Fibroblast of mammary gland (primary cell): ENCODE results near the gene SCAPER.
"Not testable (repeated sequence)": the region's sequence is repeated elsewhere in the genome, so short reads cannot be mapped to it uniquely, and the experiment has no call there.

ENCODE experiments used
- DNase-seq: peaks from one replicate; pipeline ENCODE4 v3.0.0-alpha.2; 2010; ENCODE audit warnings: low read depth
- H3K4me3 ChIP-seq: 2 replicates; pipeline ENCODE4 v1.5.1; 2011; ENCODE audit warnings: low read depth, mild to moderate bottlenecking, low read length, moderate library complexity; ENCODE audit not compliant: control insufficient read depth
- TF ChIP-seq, protein P1 (sequence below): conservative IDR thresholded peaks from 2 replicates; pipeline ENCODE4 v1.5.1; 2011; ENCODE audit warnings: low read depth, low read length, inconsistent platforms; ENCODE audit not compliant: control insufficient read depth, insufficient read depth

The SCAPER gene

DNA sequence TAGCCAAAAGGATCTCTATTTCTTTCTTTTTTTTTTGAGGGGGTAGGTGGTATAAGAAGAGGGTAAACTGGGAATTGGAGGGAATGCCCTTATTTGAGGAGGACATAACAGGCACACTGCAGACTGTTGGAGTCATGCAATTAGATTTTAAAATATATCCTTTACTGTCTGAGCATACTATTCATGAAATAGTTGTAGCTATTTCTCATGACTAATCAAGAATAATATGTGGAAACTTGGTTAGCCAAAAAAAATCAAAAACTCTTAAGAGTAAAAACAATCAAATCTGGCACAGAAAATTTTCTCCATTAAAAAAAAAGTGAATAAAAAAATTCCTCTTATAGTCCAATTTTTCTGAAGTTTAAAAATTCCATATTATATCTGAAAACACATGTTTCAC lies 174.9 kb downstream of the SCAPER start:
- no peak overlapping the region for H3K4me3 ChIP-seq
- peak; percentile 1 for DNase-seq
- TF ChIP-seq, protein P1, sequence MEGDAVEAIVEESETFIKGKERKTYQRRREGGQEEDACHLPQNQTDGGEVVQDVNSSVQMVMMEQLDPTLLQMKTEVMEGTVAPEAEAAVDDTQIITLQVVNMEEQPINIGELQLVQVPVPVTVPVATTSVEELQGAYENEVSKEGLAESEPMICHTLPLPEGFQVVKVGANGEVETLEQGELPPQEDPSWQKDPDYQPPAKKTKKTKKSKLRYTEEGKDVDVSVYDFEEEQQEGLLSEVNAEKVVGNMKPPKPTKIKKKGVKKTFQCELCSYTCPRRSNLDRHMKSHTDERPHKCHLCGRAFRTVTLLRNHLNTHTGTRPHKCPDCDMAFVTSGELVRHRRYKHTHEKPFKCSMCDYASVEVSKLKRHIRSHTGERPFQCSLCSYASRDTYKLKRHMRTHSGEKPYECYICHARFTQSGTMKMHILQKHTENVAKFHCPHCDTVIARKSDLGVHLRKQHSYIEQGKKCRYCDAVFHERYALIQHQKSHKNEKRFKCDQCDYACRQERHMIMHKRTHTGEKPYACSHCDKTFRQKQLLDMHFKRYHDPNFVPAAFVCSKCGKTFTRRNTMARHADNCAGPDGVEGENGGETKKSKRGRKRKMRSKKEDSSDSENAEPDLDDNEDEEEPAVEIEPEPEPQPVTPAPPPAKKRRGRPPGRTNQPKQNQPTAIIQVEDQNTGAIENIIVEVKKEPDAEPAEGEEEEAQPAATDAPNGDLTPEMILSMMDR: no peak

DNA sequence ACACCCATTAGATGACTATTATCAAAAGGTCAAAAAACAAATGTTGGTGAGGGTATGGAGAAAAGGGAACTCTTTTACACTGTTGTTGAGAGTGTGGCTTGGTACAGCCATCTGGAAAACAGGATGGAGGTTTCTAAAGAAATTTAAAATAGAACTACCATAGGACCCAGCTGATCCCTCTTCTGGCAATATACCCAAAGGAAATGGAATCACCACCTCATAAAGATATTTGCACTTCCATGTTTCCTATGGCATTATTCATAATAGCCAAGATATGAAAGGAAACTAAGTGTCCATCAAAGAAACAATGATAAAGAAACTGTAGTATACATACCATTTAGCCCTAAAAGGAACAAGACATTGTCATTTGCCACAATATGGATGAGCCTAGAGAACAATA lies 186.3 kb downstream of the SCAPER start:
- TF ChIP-seq, protein P1: no peak
- H3K4me3 ChIP-seq: no peak overlapping the region
- DNase-seq: no peak

DNA sequence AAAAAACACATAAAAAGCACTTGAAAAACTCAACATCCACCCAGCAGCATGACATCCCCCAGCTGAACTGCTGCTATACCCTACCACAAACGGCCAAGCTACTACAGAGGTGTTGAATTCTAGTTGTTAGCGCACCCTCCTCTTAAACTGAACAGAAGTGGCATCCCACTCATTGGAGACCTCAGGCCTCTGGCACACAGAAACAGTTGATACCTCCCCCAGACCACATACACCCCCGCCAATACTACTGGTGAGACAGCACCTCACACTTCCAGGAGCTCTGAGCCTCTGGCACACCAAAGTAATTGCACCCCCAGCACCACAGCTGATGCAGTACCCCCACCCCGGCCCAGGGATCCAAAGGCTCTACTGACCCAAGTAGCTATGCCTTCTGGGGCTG lies 190.2 kb downstream of the SCAPER start:
- TF ChIP-seq, protein P1: no peak
- DNase-seq: no peak

DNA sequence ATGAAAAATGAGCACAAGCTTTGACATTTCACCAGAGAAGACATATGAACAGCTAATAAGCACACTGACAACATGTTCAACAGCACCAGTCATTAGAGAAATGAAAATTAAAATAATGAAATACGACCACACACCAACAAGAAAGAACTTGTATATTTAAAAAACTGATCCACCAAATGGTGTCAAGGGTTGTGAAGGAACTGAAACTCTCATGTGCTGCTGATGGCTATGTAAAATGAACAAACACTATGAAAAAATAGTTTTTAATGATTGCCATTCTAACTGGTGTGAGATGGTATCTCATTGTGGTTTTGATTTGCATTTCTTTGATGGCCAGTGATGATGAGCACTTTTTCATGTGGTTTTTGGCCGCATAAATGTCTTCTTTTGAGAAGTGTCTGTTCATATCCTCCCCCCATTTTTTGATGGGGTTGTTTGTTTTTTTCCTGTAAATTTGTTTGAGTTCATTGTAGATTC lies 193.8 kb downstream of the SCAPER start:
- no peak for DNase-seq
- TF ChIP-seq, protein P1: no peak
- H3K4me3 ChIP-seq: no peak overlapping the region

More for the DNA sequence above, 190.2 kb downstream of the SCAPER start:
- no peak overlapping the region for H3K4me3 ChIP-seq

DNA sequence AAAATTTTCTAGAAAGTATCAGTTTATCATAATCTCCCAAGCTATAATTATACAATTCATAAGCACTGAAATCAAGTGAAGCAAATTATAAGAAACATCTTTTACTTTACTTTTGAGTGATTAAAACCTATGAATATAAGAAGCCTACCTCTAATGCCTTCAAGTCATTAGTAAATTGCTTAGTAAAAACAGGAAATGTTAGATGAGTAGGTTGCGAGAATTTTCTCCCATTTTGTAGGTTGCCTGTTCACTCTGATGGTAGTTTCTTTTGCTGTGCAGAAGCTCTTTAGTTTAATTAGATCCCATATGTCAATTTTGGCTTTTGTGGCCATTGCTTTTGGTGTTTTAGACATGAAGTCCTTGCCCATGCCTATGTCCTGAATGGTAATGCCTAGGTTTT lies 201.1 kb downstream of the SCAPER start:
- not testable (repeated sequence) for DNase-seq

DNA sequence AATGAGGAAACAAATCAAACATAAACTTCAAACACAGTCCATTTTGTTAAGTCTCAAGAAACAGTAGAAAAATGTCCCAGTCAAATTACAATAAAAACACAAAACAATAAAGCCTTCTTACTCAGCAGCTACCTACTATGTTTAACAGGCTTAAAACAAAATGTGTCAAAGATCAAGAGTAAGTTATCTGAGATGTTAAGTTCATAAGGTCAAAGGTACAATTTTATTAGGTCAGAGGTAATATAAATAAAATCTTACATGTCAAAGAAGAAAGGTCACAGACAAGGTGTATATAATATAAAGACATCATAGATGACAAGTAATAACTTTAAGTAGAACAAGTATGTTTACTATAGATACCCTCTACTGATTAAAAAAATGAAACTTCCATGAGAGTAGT lies 208.3 kb downstream of the SCAPER start:
- DNase-seq: no peak
- TF ChIP-seq, protein P1: no peak
- H3K4me3 ChIP-seq: no peak overlapping the region

More for the DNA sequence above, 201.1 kb downstream of the SCAPER start:
- H3K4me3 ChIP-seq: not testable (repeated sequence)

DNA sequence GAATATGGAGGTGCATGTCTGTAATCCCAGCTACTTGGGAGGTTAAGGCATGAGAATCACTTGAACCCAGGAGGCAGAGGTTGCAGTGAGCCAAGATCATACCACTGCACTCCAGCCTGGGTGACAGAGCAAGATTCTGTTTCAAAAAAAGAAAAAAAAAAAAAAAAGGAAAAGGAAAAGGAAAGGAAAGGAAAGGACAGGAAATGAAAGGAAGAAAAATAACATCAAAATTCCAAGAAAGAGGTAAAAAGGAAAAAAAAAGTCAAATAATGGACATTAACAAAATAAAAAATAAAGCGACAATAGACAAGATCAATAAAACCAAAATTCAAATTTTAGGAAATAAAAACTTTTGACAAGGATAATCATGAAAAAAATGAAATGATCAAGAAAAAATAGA lies 212.6 kb downstream of the SCAPER start:
- DNase-seq, H3K4me3 ChIP-seq: not testable (repeated sequence)

DNA sequence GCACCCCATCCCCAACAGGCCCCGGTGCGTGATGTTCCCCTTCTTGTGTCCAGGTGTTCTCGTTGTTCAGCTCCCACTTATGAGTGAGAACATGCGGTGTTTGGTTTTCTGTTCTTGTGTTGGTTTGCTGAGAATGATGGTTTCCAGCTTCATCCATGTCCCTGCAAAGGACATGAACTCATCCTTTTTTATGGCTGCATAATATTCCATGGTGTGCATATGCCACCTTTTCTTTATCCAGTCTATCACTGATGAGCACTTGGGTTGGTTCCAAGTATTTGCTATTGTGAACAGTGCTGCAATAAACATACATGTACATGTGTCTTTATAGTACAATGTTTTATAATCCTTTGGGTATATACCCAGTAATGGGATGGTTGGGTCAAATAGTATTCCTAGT lies 217.5 kb downstream of the SCAPER start:
- DNase-seq, H3K4me3 ChIP-seq: not testable (repeated sequence)

DNA sequence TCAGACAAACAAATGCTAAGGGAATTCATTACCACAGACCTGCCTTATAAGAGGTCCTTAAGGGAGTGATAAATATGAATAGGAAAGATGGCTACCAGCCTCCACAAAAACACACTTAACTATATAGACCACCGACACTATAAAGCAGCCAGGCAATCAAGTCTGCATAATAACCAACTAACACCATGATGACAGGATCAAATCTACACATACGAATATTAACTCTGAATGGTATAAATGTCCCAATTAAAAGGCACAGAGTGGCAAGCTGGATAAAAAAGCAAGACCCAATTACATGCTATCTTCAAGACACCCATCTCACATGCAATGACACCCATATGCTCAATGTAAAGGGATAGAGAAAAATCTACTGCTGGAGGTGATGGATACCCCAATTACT lies 221.1 kb downstream of the SCAPER start:
- TF ChIP-seq, protein P1: no peak
- no peak overlapping the region for H3K4me3 ChIP-seq

More for the DNA sequence above, 221.1 kb downstream of the SCAPER start:
- no peak for DNase-seq
